ENCODE results near the gene MYF6.
"Not testable (repeated sequence)": the region's sequence is repeated elsewhere in the genome, so short reads cannot be mapped to it uniquely, and the experiment has no call there.

MYF6 gene

GRCh38 chr12:80707126-80707829 is at the start of gene MYF6:
TSS of gene MYF6 (plus strand) at chr12:80707634. CDS start at chr12:80707720, 86 bp downstream.
- H3K4me3 ChIP-seq (ENCODE audit: low read depth, low read length) = peak within 1 kb of the TSS; percentile 12
- no peak for TF ChIP-seq CTCF (IDR thresholded peaks at IDR 0.05; ENCODE audit: borderline replicate concordance, insufficient read depth, low read depth, low read length)

- no peak for TF ChIP-seq CTCF (IDR thresholded peaks at IDR 0.05; ENCODE audit: borderline replicate concordance, insufficient read depth, low read depth, low read length)
- H3K4me3 ChIP-seq (ENCODE audit: low read depth, low read length) = no peak overlapping the region
Observed at GRCh38 chr12:80659512-80660063, 47.8 kb upstream of the MYF6 start.

- no peak for TF ChIP-seq CTCF (IDR thresholded peaks at IDR 0.05; ENCODE audit: borderline replicate concordance, insufficient read depth, low read depth, low read length)
- no peak overlapping the region for H3K4me3 ChIP-seq (ENCODE audit: low read depth, low read length)
Observed at GRCh38 chr12:80662586-80662985, 44.8 kb upstream of the MYF6 start.

- no peak overlapping the region for H3K4me3 ChIP-seq (ENCODE audit: low read depth, low read length)
- TF ChIP-seq CTCF (IDR thresholded peaks at IDR 0.05; ENCODE audit: borderline replicate concordance, insufficient read depth, low read depth, low read length) = no peak
Observed at GRCh38 chr12:80670214-80670613, 37.2 kb upstream of the MYF6 start.

GRCh38 chr12:80676042-80676636 is 31.3 kb upstream of the MYF6 start:
- not testable (repeated sequence) for H3K4me3 ChIP-seq (ENCODE audit: low read depth, low read length)

GRCh38 chr12:80676856-80677255 is 30.6 kb upstream of the MYF6 start:
- TF ChIP-seq CTCF (IDR thresholded peaks at IDR 0.05; ENCODE audit: borderline replicate concordance, insufficient read depth, low read depth, low read length) = no peak
- H3K4me3 ChIP-seq (ENCODE audit: low read depth, low read length) = no peak overlapping the region

- H3K4me3 ChIP-seq (ENCODE audit: low read depth, low read length) = no peak overlapping the region
- no peak for TF ChIP-seq CTCF (IDR thresholded peaks at IDR 0.05; ENCODE audit: borderline replicate concordance, insufficient read depth, low read depth, low read length)
Observed at GRCh38 chr12:80677994-80678393, 29.4 kb upstream of the MYF6 start.

All from GM12875 (cell line).